HepG2 (cell line): ENCODE results near the gene RNASE7. TPM values are rescaled to one million over a fixed set of nuclear protein-coding genes. Genes with fewer than 3 reads are reported as not detected.

Experiments
- CREBL2 ChIP-seq: sonication (generic); formaldehyde crosslinking; IDR thresholded peaks from 2 replicates; pipeline ENCODE4 v1.8.1; 2023; ENCODE audit warnings: missing genetic modification reagents, mild to moderate bottlenecking, borderline replicate concordance
- E2F2 ChIP-seq: sonication (generic); formaldehyde crosslinking; IDR thresholded peaks from 2 replicates; pipeline ENCODE4 v1.4.0; 2020; ENCODE audit warnings: missing genetic modification reagents, borderline replicate concordance
- HES4 ChIP-seq: sonication (generic); formaldehyde crosslinking; IDR thresholded peaks from 2 replicates; pipeline ENCODE4 v1.9.0; 2021; ENCODE audit warnings: mild to moderate bottlenecking, missing genetic modification reagents, borderline replicate concordance
- HMGA1 ChIP-seq: sonication (generic); formaldehyde crosslinking; conservative IDR thresholded peaks from 2 replicates; pipeline ENCODE4 v1.4.0; 2020; ENCODE audit warnings: missing genetic modification reagents
- HOXA5 ChIP-seq: sonication (generic); formaldehyde crosslinking; IDR thresholded peaks from 2 replicates; pipeline ENCODE4 v1.4.0; 2020; ENCODE audit warnings: missing genetic modification reagents
- KLF13 ChIP-seq: sonication (generic); formaldehyde crosslinking; IDR thresholded peaks from 2 replicates; pipeline ENCODE4 v1.4.0; 2020; ENCODE audit warnings: mild to moderate bottlenecking, missing genetic modification reagents
- MZF1 ChIP-seq: sonication (generic); formaldehyde crosslinking; IDR thresholded peaks from 2 replicates; pipeline ENCODE4 v1.8.1; 2023; ENCODE audit warnings: mild to moderate bottlenecking, missing genetic modification reagents, borderline replicate concordance
- NFE2 ChIP-seq: sonication (generic); formaldehyde crosslinking; IDR thresholded peaks from 2 replicates; pipeline ENCODE4 v1.4.0; 2020; ENCODE audit warnings: missing genetic modification reagents
- RNF219 ChIP-seq: sonication (generic); formaldehyde crosslinking; IDR thresholded peaks from 2 replicates; pipeline ENCODE4 v1.5.0; 2020; ENCODE audit warnings: mild to moderate bottlenecking, missing genetic modification reagents
- SNAI1 ChIP-seq: sonication (generic); formaldehyde crosslinking; IDR thresholded peaks from 2 replicates; pipeline ENCODE4 v1.5.0; 2020; ENCODE audit warnings: mild to moderate bottlenecking, missing genetic modification reagents, borderline replicate concordance
- SRSF9 ChIP-seq: fragments of 200-400 bp; formaldehyde crosslinking; IDR thresholded peaks from 2 replicates; pipeline ENCODE4 v1.6.1; 2018; ENCODE audit warnings: borderline replicate concordance, mild to moderate bottlenecking, low read depth, low read length; ENCODE audit not compliant: insufficient read depth, poor library complexity, severe bottlenecking
- TEAD3 ChIP-seq: optimal IDR thresholded peaks from 2 replicates; pipeline ENCODE3; 2016; ENCODE audit warnings: borderline replicate concordance
- U2AF1 ChIP-seq: fragments of 200-400 bp; formaldehyde crosslinking; optimal IDR thresholded peaks from 2 replicates; pipeline ENCODE3; 2017; ENCODE audit warnings: mild to moderate bottlenecking, low read depth, low read length
- ZBTB38 ChIP-seq: sonication (generic); formaldehyde crosslinking; IDR thresholded peaks from 2 replicates; pipeline ENCODE4 v1.5.1; 2020; ENCODE audit warnings: mild to moderate bottlenecking, missing genetic modification reagents
- ZNF274 ChIP-seq: sonication (generic); formaldehyde crosslinking; IDR thresholded peaks from 2 replicates; pipeline ENCODE4 v1.5.1; 2020; ENCODE audit warnings: mild to moderate bottlenecking, missing genetic modification reagents
- ZNF343 ChIP-seq: sonication (generic); formaldehyde crosslinking; IDR thresholded peaks from 2 replicates; pipeline ENCODE4 v1.4.0; 2020; ENCODE audit warnings: mild to moderate bottlenecking, missing genetic modification reagents
- ZNF354B ChIP-seq: sonication (generic); formaldehyde crosslinking; IDR thresholded peaks from 2 replicates; pipeline ENCODE4 v1.8.0; 2022; ENCODE audit warnings: mild to moderate bottlenecking, missing genetic modification reagents
- ZNF567 ChIP-seq: sonication (generic); formaldehyde crosslinking; IDR thresholded peaks from 2 replicates; pipeline ENCODE4 v1.8.1; 2023; ENCODE audit warnings: mild to moderate bottlenecking, missing genetic modification reagents, borderline replicate concordance
- ZNF782 ChIP-seq: sonication (generic); formaldehyde crosslinking; IDR thresholded peaks from 2 replicates; pipeline ENCODE4 v1.4.0; 2020; ENCODE audit warnings: missing genetic modification reagents, mild to moderate bottlenecking, borderline replicate concordance
- ZNF784 ChIP-seq: sonication (generic); formaldehyde crosslinking; IDR thresholded peaks from 2 replicates; pipeline ENCODE4 v1.5.1; 2020; ENCODE audit warnings: missing genetic modification reagents, mild to moderate bottlenecking, borderline replicate concordance
- polyA plus RNA-seq, 8 experiments: library from polyadenylated mRNA; depleted of rRNA in 3 of 8; stranded (reverse) in 7 of 8; unstranded in 1 of 8; fragments of >200 nt; fragmentation: Illumina TruSeq in 4 of 8; extraction: Trizol in 4 of 8; gene quantifications; 2 replicates each; pipeline versions ENCODE4 v1.2.1 to v1.2.3, GENCODE V29; 2011 to 2016; ENCODE audit warnings: low read depth in 4 of 8, missing spikeins in 1 of 8, mixed read lengths in 1 of 8; ENCODE audit not compliant: insufficient read depth in 1 of 8
- total RNA-seq, 5 experiments: library from RNA; depleted of rRNA; stranded (reverse); fragments of >200 nt; fragmentation: Illumina TruSeq; extraction: Trizol; gene quantifications; 2 replicates each; pipeline ENCODE4 v1.2.3, GENCODE V29; 2016; ENCODE audit warnings: low read depth in 1 of 5
- TF ChIP-seq, protein P1 (sequence below): sonication (generic); formaldehyde crosslinking; IDR thresholded peaks from 2 replicates; pipeline ENCODE4 v1.4.0; 2020; ENCODE audit warnings: missing genetic modification reagents, borderline replicate concordance

RNASE7 gene
- total and polyA plus RNA-seq, 2 of the 13 experiments (the other 11 are each of a cell fraction or from before 2014, with no cell fraction given): 0.04 TPM; not detected in 1

DNA sequence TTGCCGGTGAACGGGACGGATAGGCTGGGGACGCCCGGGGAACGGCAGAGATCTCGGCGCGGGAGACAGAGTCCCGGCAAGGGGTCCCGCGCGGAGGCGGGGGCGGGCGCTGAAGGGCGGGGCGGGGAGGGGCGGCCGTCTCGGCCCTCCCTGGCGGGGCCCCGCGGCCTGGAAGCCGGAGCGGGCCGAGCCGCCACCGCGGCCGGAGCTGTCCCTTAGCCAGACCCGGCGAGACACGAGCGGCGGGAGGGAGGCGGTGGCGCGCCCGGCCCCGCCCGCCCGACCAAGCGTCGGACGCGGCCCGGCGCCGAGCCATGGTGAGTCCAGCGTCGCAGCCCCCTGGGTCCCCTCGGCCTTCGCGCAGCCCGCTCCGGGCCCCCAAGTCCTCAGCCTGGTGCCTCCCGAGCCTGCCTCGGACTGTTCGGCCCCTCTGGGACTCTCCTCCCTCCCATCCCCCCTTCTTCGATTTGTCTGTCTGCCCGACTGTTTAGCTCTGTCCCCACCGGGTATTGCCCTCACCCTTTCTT, 28.0 kb downstream of the RNASE7 start, which contains the start of gene ARHGEF40 (continued):
- no peak for TF ChIP-seq RNF219 (CRISPR knock-in tag)
- TF ChIP-seq SNAI1: no peak
- no peak for TF ChIP-seq ZNF343 (CRISPR knock-in tag)
- TF ChIP-seq ZNF784 (CRISPR knock-in tag): peak; percentile 89; the same call in 1 of the 2 replicates
- TF ChIP-seq TEAD3 (CRISPR knock-in tag): no peak
- TF ChIP-seq SRSF9: no peak
- no peak for TF ChIP-seq NFE2
- TF ChIP-seq HES4 (CRISPR knock-in tag): 0 out of 2 replicates have a peak, but pooled peaks have one; percentile 78
- TF ChIP-seq HMGA1 (CRISPR knock-in tag): no peak
- no peak for TF ChIP-seq HOXA5 (CRISPR knock-in tag)
- 0 out of 2 replicates have a peak, but pooled peaks have one; percentile 9 for TF ChIP-seq ZBTB38 (CRISPR knock-in tag)
- TF ChIP-seq, protein P1, sequence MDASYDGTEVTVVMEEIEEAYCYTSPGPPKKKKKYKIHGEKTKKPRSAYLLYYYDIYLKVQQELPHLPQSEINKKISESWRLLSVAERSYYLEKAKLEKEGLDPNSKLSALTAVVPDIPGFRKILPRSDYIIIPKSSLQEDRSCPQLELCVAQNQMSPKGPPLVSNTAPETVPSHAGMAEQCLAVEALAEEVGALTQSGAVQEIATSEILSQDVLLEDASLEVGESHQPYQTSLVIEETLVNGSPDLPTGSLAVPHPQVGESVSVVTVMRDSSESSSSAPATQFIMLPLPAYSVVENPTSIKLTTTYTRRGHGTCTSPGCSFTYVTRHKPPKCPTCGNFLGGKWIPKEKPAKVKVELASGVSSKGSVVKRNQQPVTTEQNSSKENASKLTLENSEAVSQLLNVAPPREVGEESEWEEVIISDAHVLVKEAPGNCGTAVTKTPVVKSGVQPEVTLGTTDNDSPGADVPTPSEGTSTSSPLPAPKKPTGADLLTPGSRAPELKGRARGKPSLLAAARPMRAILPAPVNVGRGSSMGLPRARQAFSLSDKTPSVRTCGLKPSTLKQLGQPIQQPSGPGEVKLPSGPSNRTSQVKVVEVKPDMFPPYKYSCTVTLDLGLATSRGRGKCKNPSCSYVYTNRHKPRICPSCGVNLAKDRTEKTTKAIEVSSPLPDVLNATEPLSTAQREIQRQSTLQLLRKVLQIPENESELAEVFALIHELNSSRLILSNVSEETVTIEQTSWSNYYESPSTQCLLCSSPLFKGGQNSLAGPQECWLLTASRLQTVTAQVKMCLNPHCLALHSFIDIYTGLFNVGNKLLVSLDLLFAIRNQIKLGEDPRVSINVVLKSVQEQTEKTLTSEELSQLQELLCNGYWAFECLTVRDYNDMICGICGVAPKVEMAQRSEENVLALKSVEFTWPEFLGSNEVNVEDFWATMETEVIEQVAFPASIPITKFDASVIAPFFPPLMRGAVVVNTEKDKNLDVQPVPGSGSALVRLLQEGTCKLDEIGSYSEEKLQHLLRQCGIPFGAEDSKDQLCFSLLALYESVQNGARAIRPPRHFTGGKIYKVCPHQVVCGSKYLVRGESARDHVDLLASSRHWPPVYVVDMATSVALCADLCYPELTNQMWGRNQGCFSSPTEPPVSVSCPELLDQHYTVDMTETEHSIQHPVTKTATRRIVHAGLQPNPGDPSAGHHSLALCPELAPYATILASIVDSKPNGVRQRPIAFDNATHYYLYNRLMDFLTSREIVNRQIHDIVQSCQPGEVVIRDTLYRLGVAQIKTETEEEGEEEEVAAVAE (CRISPR knock-in tag): no peak
- TF ChIP-seq ZNF567: 0 out of 2 replicates have a peak, but pooled peaks have one; percentile 35
- TF ChIP-seq MZF1: no peak
- TF ChIP-seq ZNF782 (CRISPR knock-in tag): no peak; the same call in 1 of the 2 replicates
- TF ChIP-seq E2F2 (CRISPR knock-in tag): no peak
- no peak for TF ChIP-seq KLF13
- no peak; the same call in 1 of the 2 replicates for TF ChIP-seq ZNF274 (CRISPR knock-in tag)
- peak; percentile 56; the same call in 1 of the 2 replicates for TF ChIP-seq CREBL2
- no peak for TF ChIP-seq ZNF354B (CRISPR knock-in tag)
- no peak for TF ChIP-seq U2AF1
